GM19193 (cell line): Measurements from ENCODE around the gene LIPC.

Experiments
- POLR2A ChIP-seq: IDR thresholded peaks from 4 replicates; pipeline ENCODE4 v1.6.1; 2011; ENCODE audit not compliant: insufficient read depth, insufficient read length; ENCODE audit errors: extremely low read depth

LIPC gene

DNA sequence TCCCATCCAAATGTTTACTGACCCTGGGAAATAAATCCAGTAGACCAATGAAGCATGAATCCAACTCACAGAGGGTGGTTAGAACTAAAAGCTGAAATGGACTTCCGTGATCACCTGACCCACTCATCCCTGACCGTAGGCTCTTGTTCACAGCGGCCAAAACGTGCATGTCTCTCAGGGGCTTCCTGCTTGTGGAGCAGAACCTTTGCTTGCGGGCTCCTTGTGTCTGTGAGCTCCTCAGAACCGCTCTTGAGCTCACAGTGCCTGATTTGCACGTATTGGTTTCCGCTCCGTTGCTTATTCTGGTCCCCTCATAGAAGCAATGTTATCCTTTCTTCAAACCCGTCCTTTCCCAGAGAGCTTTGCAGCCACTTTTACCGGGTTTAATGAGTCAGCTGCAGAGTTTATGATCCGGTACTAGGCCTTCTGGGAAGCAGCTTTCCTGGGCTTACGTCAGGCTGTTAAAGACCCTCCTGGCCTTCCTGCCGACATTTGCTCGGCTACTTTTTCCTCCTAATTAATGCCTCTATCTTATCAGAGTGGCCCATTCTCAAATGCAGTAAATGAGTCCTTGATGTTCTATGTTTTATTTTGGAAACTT is 35.4 kb downstream of the LIPC start:
- no peak for TF ChIP-seq POLR2A

DNA sequence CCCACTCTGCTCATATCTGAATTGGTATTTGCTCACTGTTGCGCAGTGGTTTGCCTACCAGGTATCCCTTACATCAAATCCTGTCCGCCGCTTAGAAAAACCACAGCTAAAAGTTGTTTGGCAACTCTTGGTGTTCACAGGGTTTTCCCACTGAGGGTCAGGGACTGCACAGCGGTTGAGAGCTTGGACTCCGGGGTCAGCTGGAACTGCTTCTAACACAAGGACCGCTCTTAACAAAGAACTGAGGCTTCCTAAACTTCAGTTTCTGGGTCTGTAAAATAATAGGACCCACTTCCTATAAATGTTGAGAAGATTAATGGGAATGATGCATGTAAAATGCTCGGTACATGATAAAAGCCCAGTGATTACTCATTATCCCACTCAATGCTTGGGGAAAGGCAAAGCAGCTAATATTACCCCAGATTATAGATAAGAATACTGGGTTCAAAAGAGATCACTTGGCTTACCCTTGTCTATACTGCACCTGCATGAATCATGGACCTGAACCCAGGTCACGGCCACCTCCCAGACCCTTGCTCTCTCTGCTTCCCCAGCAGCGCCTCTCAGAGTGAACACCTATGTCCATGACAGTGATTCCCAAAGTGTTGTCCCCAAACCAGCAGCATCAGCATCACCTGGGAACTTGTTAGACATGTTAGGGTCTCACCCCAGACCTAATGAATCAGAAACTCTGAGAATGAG is 36.1 kb downstream of the LIPC start:
- no peak for TF ChIP-seq POLR2A

DNA sequence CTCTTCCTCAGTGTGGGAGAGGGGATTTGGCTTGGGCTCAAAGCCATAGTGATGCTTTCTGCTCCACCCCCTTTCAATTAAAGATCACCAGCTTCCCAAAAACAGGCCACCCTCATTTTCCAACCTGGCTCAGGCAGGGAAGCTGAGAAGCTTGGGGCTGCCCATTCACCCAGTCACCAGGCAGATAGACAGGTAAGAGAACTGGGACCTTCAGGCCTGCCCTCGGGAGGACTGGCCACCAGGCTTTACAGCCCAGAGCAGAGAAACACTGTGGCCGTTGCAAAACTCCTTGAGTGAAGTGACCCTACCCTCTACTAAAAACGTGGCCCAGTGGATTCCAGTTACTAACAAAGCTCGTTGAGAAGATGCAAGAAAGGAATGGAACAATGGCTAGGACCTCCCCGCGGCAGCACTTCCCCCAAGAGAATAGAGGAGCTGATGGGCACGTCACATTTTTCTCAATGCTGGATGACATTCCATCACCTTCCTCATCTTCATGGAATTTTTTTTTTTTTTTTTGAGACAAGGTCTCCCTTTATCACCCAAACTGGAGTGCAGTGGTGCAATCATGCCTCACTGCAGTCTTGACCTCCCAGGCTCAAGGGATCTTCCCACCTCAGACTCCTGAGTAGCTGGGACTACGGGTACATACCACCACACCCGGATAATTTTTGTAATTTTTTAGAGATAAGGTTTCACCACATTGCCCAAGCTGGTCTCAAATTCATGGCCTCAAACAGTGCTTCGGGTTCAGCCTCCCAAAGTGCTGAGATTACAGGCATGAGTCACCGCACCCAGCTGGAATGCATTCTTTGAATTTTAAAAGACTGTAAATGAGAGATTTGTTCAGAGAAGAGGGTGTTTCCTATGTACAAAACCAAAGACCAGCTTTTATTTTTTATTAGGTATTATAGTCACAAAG is 37.9 kb downstream of the LIPC start:
- no peak for TF ChIP-seq POLR2A

DNA sequence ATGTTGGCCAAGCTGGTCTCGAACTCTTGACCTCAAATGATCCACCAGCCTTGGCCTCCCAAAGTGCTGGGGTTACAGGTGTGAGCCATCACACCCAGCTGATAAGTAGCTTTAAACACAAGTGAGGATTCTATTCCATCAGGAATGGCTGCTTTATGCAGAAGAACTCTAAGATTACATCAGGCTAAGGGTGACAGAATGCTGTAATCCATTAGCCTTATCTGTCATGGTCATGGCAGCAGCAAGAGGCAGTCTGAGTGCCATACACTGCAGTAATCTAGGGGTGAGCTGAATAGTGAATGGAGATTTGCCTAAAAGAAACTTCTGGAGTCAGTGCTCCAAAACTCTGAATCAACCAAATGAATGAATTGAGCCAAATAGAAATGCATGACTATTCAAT is 39.6 kb downstream of the LIPC start:
- TF ChIP-seq POLR2A = no peak

DNA sequence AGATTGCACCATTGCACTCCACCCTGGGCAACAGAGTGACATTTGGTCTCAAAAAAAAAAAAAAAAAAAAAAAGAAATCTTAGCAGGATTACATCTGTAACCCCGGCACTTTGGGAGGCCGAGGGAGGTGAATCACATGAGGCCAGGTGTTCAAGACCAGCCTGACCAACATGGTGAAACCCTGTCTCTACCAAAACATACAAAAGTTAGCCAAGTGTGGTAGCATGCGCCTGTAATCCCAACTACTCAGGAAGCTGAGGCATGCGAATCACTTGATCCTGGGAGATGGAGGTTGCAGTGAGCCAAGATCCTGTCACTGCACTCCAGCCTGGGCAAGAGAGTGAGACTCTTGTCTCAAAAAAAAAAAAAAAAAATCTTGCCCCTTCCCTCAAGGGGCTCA is 40.4 kb downstream of the LIPC start:
- no peak for TF ChIP-seq POLR2A

- peak; percentile 27 for TF ChIP-seq POLR2A
These were observed 41.2 kb downstream of the LIPC start for GRCh38 chr15:58472821-58473581.

DNA sequence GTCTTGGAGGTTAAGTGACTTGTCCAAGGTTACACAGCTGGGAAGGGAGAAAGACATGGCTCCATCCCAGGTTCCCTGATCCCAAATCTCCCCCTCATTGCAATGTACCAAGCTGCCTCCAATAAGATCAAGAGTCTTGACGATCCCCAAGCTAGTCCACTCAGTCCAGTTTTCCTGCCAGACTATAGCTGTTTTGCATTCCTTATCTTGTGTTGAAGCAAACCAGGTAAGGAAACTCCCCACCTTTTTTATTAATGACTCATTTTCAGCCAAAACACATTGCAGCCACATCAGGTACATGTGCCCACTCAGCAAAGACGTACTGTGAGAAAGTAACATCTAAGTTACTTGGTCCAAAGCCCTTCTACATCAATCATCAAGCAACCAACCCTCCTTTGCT is 41.9 kb downstream of the LIPC start:
- peak; percentile 5 for TF ChIP-seq POLR2A

DNA sequence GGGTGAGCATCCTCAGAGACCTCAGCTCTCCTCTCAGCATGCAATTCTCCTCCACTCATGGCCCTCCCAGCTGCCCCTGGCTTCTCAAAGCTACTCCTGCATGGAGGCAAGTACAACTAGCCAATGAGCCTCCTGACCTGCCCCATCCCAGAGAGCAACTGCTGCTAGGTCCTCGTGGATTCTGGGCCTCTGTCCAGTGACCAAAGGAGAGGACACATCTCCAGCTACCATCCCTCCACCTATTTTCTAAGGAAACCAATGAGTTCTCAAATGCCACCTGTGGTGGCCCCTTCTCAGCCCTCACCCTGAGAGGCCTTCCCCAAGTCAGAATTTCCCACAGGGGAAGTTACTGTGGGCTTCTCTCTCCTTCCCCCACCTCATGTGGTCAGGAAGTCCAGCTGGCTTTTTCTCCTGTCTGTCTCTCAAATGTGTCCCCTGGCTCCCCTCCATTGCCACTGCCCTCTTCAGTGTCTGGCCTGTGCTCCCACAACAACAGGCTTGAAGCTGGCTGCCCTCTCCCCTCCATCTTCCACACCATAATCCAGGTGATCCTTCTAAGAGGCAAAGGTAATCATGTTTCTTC is 43.0 kb downstream of the LIPC start:
- TF ChIP-seq POLR2A = no peak

GRCh38 chr15:58475573-58476524 is 44.1 kb downstream of the LIPC start:
- TF ChIP-seq POLR2A = no peak

GRCh38 chr15:58476525-58477162 is 44.9 kb downstream of the LIPC start:
- TF ChIP-seq POLR2A = no peak

DNA sequence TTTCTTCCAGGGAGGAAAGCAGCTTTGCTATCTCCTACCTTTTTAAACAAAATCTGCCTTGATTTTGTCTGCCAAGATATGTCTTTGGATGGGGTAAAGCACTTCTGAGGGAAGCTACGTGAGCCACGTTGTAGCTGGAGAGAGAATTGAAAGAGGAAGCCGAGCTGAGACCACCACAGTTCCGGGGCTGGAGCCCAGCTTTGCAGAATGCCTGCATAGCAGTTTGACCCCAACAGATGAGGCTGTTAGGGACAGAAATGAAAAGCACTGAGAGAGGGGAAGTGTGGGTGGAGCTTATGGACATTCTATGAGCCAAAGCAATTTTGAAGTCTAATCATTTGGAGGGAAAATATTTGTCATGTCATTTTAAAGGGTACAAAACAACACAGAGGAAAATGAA is 45.4 kb downstream of the LIPC start:
- no peak for TF ChIP-seq POLR2A

- no peak for TF ChIP-seq POLR2A
These were observed 46.2 kb downstream of the LIPC start for GRCh38 chr15:58478035-58478434.

DNA sequence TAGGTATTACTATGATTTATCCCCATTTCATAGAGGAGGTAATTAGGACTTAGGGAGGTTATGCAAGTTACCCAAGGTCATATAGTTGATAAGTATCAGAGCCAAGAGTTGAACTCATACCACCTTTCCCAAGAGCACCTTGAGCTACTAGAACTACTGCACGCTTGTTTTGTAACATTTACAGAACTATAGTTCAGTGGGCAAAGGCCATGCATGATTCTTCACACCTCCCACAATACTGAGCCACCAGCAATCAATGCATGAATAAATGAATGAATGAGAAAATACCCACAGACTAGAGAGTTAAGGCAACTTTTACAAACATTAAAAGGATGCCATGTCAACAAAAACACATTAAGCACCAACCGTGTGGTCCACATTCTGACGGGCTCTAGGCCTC is 46.8 kb downstream of the LIPC start:
- no peak for TF ChIP-seq POLR2A
